Measurements from ENCODE around the gene TSPAN9.

DNA sequence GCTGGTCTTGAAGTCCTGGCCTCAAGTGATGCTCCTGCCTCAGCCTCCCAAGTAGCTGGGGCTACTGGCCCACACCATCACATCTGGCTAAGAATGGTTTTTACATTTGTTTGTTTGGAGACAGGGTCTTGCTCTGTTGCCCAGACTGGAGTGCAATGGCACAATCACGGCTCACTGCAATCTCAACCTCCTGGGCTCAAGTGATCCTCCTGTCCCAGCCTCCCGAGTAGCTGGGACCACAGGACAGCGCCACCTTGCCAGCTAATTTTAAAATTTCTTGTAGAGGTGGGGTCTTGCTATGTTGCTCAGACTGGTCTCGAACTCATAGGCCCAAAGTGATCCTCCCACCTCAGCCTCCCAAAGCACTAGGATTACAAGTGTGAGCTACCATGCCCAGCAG, 28.6 kb upstream of the TSPAN9 start:
- TF ChIP-seq, protein P1, sequence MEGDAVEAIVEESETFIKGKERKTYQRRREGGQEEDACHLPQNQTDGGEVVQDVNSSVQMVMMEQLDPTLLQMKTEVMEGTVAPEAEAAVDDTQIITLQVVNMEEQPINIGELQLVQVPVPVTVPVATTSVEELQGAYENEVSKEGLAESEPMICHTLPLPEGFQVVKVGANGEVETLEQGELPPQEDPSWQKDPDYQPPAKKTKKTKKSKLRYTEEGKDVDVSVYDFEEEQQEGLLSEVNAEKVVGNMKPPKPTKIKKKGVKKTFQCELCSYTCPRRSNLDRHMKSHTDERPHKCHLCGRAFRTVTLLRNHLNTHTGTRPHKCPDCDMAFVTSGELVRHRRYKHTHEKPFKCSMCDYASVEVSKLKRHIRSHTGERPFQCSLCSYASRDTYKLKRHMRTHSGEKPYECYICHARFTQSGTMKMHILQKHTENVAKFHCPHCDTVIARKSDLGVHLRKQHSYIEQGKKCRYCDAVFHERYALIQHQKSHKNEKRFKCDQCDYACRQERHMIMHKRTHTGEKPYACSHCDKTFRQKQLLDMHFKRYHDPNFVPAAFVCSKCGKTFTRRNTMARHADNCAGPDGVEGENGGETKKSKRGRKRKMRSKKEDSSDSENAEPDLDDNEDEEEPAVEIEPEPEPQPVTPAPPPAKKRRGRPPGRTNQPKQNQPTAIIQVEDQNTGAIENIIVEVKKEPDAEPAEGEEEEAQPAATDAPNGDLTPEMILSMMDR (optimal IDR thresholded peaks at IDR 0.05 in 1 of 3, IDR thresholded peaks at IDR 0.05 in 1 of 3, conservative IDR thresholded peaks at IDR 0.05 in 1 of 3; ENCODE audit: extremely low read depth in 1 of 3, insufficient read depth in 2 of 3, low read length in 3 of 3): no peak
- no peak for TF ChIP-seq EZH2 (IDR thresholded peaks at IDR 0.05; ENCODE audit: low read length)
